Activated naive CD4-positive, alpha-beta T cell treated with anti-CD3 and anti-CD28 coated beads, Interleukin-2, amount 50 U/mL, for 72 hours (primary cell): ENCODE results near the gene EZH2. TPM values are rescaled to one million over a fixed set of nuclear protein-coding genes. Genes with fewer than 3 reads are reported as not detected.

Experiments
- ATAC-seq, 2 donors: fragments of 150-1000 bp; cut with Tn5 transposase; 2 replicates each; pipeline ENCODE4 v1.10.0; 2021; ENCODE audit warnings: mild to moderate bottlenecking in 2 of 2, moderate library complexity in 2 of 2
- DNase-seq, 2 donors: peaks; one replicate each; pipeline ENCODE4 v3.0.0; 2021 to 2022; ENCODE audit warnings: low spot score in 2 of 2
- H3K27ac Mint-ChIP-seq, 2 donors: one replicate each; pipeline ENCODE4 v1.8.0; 2022; ENCODE audit warnings: mild to moderate bottlenecking in 2 of 2, mixed read lengths in 2 of 2
- H3K36me3 Mint-ChIP-seq, 2 donors: one replicate each; pipeline ENCODE4 v1.8.0; 2022; ENCODE audit warnings: mixed read lengths in 2 of 2
- H3K9me3 Mint-ChIP-seq, 2 donors: one replicate each; pipeline ENCODE4 v1.8.0; 2022; ENCODE audit warnings: mixed read lengths in 2 of 2
- total RNA-seq, 2 donors: library from RNA; stranded (reverse); gene quantifications; one replicate each; pipeline ENCODE4 v1.2.3, GENCODE V29; 2022

The EZH2 gene
- total RNA-seq, 2 donors from 2014 or later = 106 to 171 TPM

- Mint-ChIP-seq H3K9me3 (no peaks in the 10 kb centered on the region), H3K27ac (no peak overlapping the region), H3K36me3 (peaks cover 5 to 12% of the 10 kb centered on the region in 2 donors)
- no peak for DNase-seq
- no peak for ATAC-seq
These were observed 101.2 kb downstream of the EZH2 start for GRCh38 chr7:148782757-148783456.

GRCh38 chr7:148774471-148774870 is 109.6 kb downstream of the EZH2 start:
- no peaks in the 10 kb centered on the region for H3K9me3 Mint-ChIP-seq
- no peak for ATAC-seq
- DNase-seq = no peak
- H3K27ac Mint-ChIP-seq = no peak overlapping the region
- H3K36me3 Mint-ChIP-seq = peaks cover 15 to 19% of the 10 kb centered on the region in 2 donors

- Mint-ChIP-seq H3K36me3 (peaks cover 15 to 19% of the 10 kb centered on the region in 2 donors), H3K9me3 (no peaks in the 10 kb centered on the region), H3K27ac (peak overlapping the region; percentile 65 to 81)
- ATAC-seq = peak; percentile 71 to 81
- peak in 1 of 2 donors; percentile 17 for DNase-seq
These were observed 110.8 kb downstream of the EZH2 start for GRCh38 chr7:148773334-148773733.

GRCh38 chr7:148772297-148773089 is 111.6 kb downstream of the EZH2 start:
- Mint-ChIP-seq H3K27ac (peak overlapping the region; percentile 65 to 81), H3K36me3 (peaks cover 15 to 19% of the 10 kb centered on the region in 2 donors), H3K9me3 (no peaks in the 10 kb centered on the region)
- peak; percentile 83 to 88 for ATAC-seq
- DNase-seq = peak in 1 of 2 donors; percentile 27

GRCh38 chr7:148770004-148770403 is 114.1 kb downstream of the EZH2 start:
- no peaks in the 10 kb centered on the region for H3K9me3 Mint-ChIP-seq
- peaks cover 6 to 17% of the 10 kb centered on the region in 2 donors for H3K36me3 Mint-ChIP-seq
- ATAC-seq = no peak
- H3K27ac Mint-ChIP-seq = no peak overlapping the region
- no peak for DNase-seq

- ATAC-seq = no peak
- no peaks in the 10 kb centered on the region for H3K36me3 Mint-ChIP-seq
- H3K9me3 Mint-ChIP-seq = no peaks in the 10 kb centered on the region
- DNase-seq = no peak
- peak overlapping the region in 1 of 2 donors; percentile 22 for H3K27ac Mint-ChIP-seq
These were observed 120.5 kb downstream of the EZH2 start for GRCh38 chr7:148763622-148764021.

- ATAC-seq = no peak
- peaks cover 0 to 12% of the 10 kb centered on the region in 2 donors for H3K36me3 Mint-ChIP-seq
- H3K9me3 Mint-ChIP-seq = no peaks in the 10 kb centered on the region
- no peak overlapping the region for H3K27ac Mint-ChIP-seq
- DNase-seq = no peak
These were observed 122.4 kb downstream of the EZH2 start for GRCh38 chr7:148761499-148762278.

Other genes starting within 250 kb of the EZH2 start
- 10 to 100 TPM; 52.1 to 80.0 TPM for gene CUL1, start 185.4 kb downstream of the EZH2 start, total RNA-seq
- gene PDIA4, start 144.2 kb upstream of the EZH2 start, total RNA-seq = 10 to 100 TPM; 56.7 to 78.0 TPM
- 1 to 10 TPM; 4.3 to 4.7 TPM for gene ZNF786, start 206.4 kb upstream of the EZH2 start, total RNA-seq
- under 1 TPM; 0.34 to 0.45 TPM for gene ZNF425, start 242.0 kb upstream of the EZH2 start, total RNA-seq